BE2C (cell line): ENCODE results near the gene REPIN1.

Experiments used
- DNase-seq: peaks from one replicate; pipeline ENCODE4 v3.0.0-alpha.2; 2020
- H3K27me3 ChIP-seq: fragments of 250-450 bp; sonication (Bioruptor Pico); 2 replicates; pipeline ENCODE4 v1.5.1; 2020; ENCODE audit warnings: mild to moderate bottlenecking
- H3K36me3 ChIP-seq: fragments of 250-450 bp; sonication (Bioruptor Pico); 2 replicates; pipeline ENCODE4 v1.5.1; 2020; ENCODE audit warnings: mild to moderate bottlenecking
- H3K4me1 ChIP-seq: fragments of 250-450 bp; sonication (Bioruptor Pico); 2 replicates; pipeline ENCODE4 v1.5.1; 2020
- H3K4me3 ChIP-seq: 2 replicates; pipeline ENCODE4 v1.5.1; 2011; ENCODE audit warnings: low read depth, low read length
- H3K9me3 ChIP-seq: fragments of 250-450 bp; sonication (Bioruptor Pico); 2 replicates; pipeline ENCODE4 v1.5.1; 2020
- TF ChIP-seq, protein P1 (sequence below): IDR thresholded peaks from 2 replicates; pipeline ENCODE4 v1.5.1; 2012; ENCODE audit warnings: mild to moderate bottlenecking, low read depth, low read length

REPIN1 gene

DNA sequence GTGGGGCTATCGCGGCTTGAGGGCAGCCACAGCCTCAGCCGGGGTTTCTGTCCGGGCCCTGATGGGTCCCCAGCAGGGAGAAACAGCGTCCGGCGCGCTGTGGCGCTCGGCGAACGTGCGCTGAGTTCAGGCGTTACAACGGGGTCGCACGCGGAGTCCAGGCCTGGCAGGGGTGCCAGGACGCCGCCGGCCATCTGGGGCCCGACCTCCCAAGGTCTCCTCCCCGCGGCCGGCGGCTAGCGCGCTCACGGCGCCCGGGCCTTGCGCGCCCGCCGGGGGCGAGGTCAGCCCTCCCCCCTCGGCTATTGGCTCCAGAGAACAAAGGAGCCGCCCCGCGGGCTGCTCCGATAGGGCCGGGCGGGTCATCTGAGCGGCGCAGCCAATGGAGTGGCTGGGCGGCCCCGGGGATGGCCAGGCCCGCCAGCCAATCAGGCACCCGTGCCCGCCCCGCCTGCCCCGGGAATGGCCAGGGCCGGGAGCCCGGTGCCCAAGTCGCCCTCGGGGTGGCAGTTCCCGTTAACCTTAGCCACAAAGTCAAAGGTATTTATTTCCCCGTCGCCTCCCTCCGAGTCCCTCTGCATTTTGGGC is 10.3 kb downstream of the REPIN1 start, which contains the start of gene ZNF775:
ZNF775 (plus strand) TSS at position 478 of the 588 bp plus-strand sequence. CDS start 9,141 bp downstream, outside the sequence.
- H3K36me3 ChIP-seq = peaks cover 18% of the 10 kb centered on the region
- peaks cover 4% of the 10 kb centered on the region; the same call in 1 of the 2 replicates for H3K4me1 ChIP-seq
- TF ChIP-seq, protein P1, sequence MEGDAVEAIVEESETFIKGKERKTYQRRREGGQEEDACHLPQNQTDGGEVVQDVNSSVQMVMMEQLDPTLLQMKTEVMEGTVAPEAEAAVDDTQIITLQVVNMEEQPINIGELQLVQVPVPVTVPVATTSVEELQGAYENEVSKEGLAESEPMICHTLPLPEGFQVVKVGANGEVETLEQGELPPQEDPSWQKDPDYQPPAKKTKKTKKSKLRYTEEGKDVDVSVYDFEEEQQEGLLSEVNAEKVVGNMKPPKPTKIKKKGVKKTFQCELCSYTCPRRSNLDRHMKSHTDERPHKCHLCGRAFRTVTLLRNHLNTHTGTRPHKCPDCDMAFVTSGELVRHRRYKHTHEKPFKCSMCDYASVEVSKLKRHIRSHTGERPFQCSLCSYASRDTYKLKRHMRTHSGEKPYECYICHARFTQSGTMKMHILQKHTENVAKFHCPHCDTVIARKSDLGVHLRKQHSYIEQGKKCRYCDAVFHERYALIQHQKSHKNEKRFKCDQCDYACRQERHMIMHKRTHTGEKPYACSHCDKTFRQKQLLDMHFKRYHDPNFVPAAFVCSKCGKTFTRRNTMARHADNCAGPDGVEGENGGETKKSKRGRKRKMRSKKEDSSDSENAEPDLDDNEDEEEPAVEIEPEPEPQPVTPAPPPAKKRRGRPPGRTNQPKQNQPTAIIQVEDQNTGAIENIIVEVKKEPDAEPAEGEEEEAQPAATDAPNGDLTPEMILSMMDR = no peak
- no peaks in the 10 kb centered on the region for H3K27me3 ChIP-seq
- H3K4me3 ChIP-seq = peak within 1 kb of the TSS; percentile 92
- H3K9me3 ChIP-seq = no peaks in the 10 kb centered on the region
- peak; percentile 97 for DNase-seq

DNA sequence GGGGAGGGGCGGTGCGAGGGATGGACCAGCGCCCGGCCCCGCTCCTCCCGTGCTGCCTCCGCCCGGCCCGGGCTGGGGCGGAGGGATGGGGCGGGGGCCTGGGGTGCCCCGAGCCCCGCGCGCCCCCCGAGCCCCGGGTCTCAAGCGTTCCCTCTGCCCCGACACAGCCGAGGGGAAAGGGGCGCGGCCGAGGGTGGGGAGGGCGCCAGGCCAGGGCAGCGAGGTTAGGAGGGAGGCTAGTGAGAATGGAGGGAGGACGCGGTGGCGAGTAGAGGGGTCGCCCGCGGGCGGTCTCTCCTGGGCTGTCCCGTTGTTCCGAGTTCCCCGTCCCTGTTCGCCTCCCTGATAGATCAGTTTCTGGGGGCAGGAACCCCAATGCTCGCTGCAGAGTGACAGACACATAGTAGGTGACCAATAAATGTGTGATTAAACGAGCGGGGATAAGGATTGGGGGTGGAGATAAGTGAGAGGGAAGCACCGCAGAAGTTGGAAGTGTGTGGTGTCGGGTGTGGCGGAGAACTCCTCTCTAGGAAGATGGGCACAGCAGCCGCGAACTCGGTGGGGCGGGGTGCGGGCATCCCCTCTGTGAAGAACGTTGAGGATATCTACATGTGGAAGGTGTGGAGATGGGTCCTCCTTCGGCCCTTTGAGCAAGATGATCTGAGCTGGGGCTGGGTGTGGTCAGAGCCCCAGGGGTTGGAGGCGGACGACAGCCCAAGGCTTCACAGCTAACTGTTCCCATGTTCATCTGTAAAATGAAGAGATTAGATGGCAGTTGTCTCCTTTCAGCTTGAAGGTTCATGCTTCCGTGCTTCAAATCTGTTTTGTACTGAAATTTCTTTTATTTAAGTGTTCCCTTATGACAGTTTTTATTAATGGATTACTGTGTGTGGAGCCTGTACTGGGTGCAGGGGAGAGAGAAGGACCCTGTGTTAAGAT is 11.1 kb downstream of the REPIN1 start:
- no peak for DNase-seq
- H3K4me3 ChIP-seq = peak overlapping the region; percentile 92
- TF ChIP-seq, protein P1 = no peak
- H3K27me3 ChIP-seq = no peaks in the 10 kb centered on the region
- H3K9me3 ChIP-seq = no peaks in the 10 kb centered on the region
- peaks cover 4% of the 10 kb centered on the region; the same call in 1 of the 2 replicates for H3K4me1 ChIP-seq
- peaks cover 10% of the 10 kb centered on the region for H3K36me3 ChIP-seq

DNA sequence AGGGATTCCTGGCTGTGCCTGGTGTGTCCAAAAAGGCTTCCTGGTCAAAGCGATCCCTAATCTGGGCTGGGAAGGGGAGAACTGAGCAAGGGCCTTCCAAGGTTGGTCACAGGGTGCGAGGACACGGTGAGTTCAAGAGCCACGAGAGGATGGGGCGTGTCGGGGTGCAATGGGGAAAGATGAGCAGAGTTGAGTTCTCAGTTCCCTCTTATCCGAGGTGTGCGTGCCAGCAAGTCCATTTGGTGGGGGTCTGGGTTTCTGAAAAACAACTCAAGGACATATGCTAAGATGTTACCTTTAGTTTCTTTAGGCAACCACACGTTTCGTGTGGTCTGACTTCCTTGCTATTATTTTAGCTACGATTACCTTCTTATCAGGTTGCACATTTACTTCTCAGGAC is 11.8 kb downstream of the REPIN1 start:
- TF ChIP-seq, protein P1 = no peak
- DNase-seq = no peak
- Histone ChIP-seq H3K9me3 (no peaks in the 10 kb centered on the region), H3K4me1 (peaks cover 4% of the 10 kb centered on the region; the same call in 1 of the 2 replicates), H3K36me3 (0 out of 2 replicates have a peak, but pooled peaks cover 4% of the 10 kb centered on the region), H3K4me3 (peak overlapping the region; percentile 92), H3K27me3 (no peaks in the 10 kb centered on the region)

DNA sequence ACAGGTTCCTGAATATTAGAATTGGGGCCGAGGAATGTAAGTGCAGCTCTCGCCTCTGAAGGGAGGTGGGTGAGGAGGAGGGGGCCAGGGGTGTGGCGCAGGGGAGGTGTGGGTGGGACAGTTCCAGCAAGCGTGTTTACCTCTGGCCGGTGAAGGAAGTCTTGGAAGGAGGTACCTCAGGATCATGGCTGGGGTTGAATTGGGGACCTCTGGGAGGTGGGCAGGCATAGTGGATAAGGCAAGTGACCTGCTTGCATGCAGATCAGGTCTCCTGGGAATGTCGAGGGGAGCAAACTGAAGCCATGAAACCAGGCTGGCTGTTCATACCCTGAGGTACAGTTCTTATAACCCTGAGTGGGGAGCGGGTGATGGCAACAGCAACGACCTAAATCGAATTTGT is 12.5 kb downstream of the REPIN1 start:
- H3K4me1 ChIP-seq = peaks cover 4% of the 10 kb centered on the region; the same call in 1 of the 2 replicates
- H3K4me3 ChIP-seq = no peak overlapping the region; the same call in 1 of the 2 replicates
- H3K9me3 ChIP-seq = no peaks in the 10 kb centered on the region
- no peak for DNase-seq
- H3K27me3 ChIP-seq = no peaks in the 10 kb centered on the region
- TF ChIP-seq, protein P1 = no peak
- 0 out of 2 replicates have a peak, but pooled peaks cover 2% of the 10 kb centered on the region for H3K36me3 ChIP-seq

DNA sequence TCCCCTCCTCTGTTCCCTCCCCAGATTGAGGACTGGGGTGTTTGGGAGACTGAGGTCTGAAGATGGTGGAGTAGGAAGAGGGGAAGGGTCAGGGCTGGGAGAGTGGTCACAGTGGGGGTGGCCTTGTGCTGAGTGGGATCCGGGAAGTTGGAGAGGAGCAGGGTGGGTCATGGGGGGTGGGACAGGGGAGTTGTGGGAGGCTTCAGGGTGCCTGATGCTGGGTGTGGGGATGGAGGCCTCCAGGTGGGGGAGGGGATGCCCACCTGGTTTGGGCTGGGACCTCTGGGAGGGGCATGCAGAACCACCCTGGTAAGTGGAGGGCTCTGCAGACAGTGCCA is 13.1 kb downstream of the REPIN1 start:
- TF ChIP-seq, protein P1 = no peak
- Histone ChIP-seq H3K36me3 (no peaks in the 10 kb centered on the region), H3K4me1 (peaks cover 4% of the 10 kb centered on the region; the same call in 1 of the 2 replicates), H3K27me3 (no peaks in the 10 kb centered on the region), H3K9me3 (no peaks in the 10 kb centered on the region), H3K4me3 (no peak overlapping the region)
- DNase-seq = no peak
